ENCODE data around the gene KDF1. TPM values are rescaled to one million over a fixed set of nuclear protein-coding genes. Genes with fewer than 3 reads are reported as not detected.

The KDF1 gene
- total and polyA plus RNA-seq, 2 of the 13 experiments (the other 11 are each of a cell fraction or from before 2014, with no cell fraction given) = 1.9 to 4.9 TPM

- no peak for TF ChIP-seq ZHX1 (CRISPR knock-in tag; IDR thresholded peaks at IDR 0.05; ENCODE audit: low read depth)
Measured at GRCh38 chr1:27009601-27010197, 49.4 kb upstream of the KDF1 start (continued).

GRCh38 chr1:27007909-27008582 lies 47.8 kb upstream of the KDF1 start:
- Histone ChIP-seq H3K4me2 (ENCODE audit: low read depth, low read length) (no peak overlapping the region), H3K9me3 (ENCODE audit: low read length) (no peaks in the 10 kb centered on the region), H3K9ac (ENCODE audit: insufficient read depth, low read depth, low read length) (no peak overlapping the region), H4K20me1 (ENCODE audit: insufficient read depth, low read length) (no peaks in the 10 kb centered on the region), H3K4me1 (ENCODE audit: insufficient read depth, low read length) (peaks cover 61% of the 10 kb centered on the region), H3K36me3 (replicated peaks in 1 of 2; ENCODE audit: control insufficient read depth in 1 of 2, insufficient read depth in 2 of 2, low read length in 2 of 2) (no peaks in the 10 kb centered on the region), H3K4me3 (replicated peaks in 1 of 3; ENCODE audit: insufficient read depth in 1 of 3, low read depth in 2 of 3, low read length in 3 of 3) (no peak overlapping the region), H3K27ac (ENCODE audit: extremely low read length, insufficient read depth, low read length) (no peak overlapping the region), H3K79me2 (ENCODE audit: insufficient read depth, low read length) (no peaks in the 10 kb centered on the region), H3K27me3 (ENCODE audit: control insufficient read depth in 1 of 2, insufficient read depth in 2 of 2, low read length in 2 of 2) (peaks cover 2 to 22% of the 10 kb centered on the region in 2 experiments; a peak in 4 of 5 replicates), H2AFZ (ENCODE audit: low read length) (no peak overlapping the region)
- in situ Hi-C loops (cut with HindIII; ENCODE audit: extremely low pct_ligation_motif_present, low pct_unique_long_range_greater_than_20kb) = no loop called here
- ATAC-seq = no peak
- no peak for DNase-seq (ENCODE audit: low spot score)
- ChIA-PET POLR2A (no interaction called here), CTCF (ENCODE audit: low intra/inter-chr PET ratio, low total read pairs) (no interaction called here)
- no TSS peak for BruUV-seq (replicated peaks)
- FAIRE-seq = no peak
- intact Hi-C loops (cut with micrococcal nuclease; ENCODE audit: unreplicated experiment) = no loop called here
- WGBS (ENCODE audit: low lambda C conversion rate) = 88% methylated on average over 8 of the region's 9 CpGs
- TF ChIP-seq ARNT (IDR thresholded peaks at IDR 0.05) (no peak), MAFF (IDR thresholded peaks at IDR 0.05; ENCODE audit: low read depth, low read length) (0 out of 2 replicates have a peak, but pooled peaks have one; percentile 4), TFDP2 (CRISPR knock-in tag; IDR thresholded peaks at IDR 0.05) (no peak)
